HG03342 (cell line): ENCODE data around the gene RNPS1.
"Not testable (repeated sequence)": the region's sequence is repeated elsewhere in the genome, so short reads cannot be mapped to it uniquely, and the experiment has no call there.

ENCODE experiments used
- ATAC-seq: cut with Tn5 transposase; IDR thresholded peaks from one replicate; pipeline ENCODE4 v1.9.1; 2021; ENCODE audit warnings: mild to moderate bottlenecking, moderate library complexity; ENCODE audit not compliant: unreplicated experiment

The RNPS1 gene

DNA sequence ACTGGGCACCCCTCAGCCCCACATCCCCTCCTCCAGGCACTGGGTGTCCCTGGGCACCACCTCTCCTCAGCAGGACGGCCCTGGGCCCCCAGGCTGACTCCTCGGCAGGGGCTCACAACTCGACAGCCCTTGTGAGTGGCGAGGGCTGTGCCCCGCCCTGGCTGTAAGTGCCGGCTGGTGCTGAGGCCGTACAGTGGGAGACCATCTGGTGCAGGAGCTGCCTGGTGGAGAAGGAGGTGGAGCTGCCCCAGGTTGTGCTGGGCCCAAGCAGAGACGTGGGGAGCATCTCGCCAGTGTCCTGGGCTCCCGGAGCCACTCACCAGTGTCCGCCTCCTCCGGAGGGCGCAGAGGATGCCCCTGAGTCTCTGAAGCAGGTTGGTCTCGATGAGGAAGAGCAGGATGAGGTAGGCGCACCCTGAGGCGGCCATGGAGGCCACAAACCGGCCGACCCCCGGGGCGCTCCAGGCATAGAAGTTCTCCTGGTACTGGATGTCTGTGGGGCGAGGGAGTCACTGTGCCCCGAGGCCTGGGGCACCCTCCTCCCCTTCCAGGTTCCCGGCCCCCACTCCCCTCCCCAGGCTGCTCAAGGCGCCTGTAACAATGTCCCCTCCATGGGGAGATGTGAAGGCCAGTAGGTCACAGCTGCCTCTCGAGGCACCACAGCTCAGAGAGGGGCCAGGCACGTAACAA lies 15.1 kb upstream of the RNPS1 start:
- ATAC-seq = no peak

- no peak for ATAC-seq
Observed at GRCh38 chr16:2282262-2282661, 14.3 kb upstream of the RNPS1 start.

GRCh38 chr16:2280981-2281542 lies 13.1 kb upstream of the RNPS1 start:
- ATAC-seq = no peak

DNA sequence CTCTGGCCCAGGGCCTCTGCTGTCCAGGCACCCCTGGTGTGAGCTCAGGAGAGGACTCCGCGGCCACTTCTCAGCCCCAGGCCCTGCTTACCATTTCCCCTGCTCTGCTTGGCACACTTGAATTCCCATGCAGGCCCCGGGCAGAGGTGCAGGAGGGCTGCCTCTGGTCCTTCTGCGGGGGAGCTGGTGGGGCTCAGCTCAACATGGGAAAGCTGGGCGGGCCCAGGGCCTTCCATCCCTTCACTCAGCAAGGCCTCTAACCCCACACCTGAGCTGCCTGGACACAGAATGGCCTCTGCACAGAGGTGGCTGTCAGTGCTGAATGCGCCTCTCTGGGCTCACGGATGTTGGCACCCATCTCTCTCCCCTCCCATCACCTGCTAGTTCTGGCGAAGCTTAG lies 12.5 kb upstream of the RNPS1 start:
- no peak for ATAC-seq

GRCh38 chr16:2278956-2279800 lies 11.3 kb upstream of the RNPS1 start:
- ATAC-seq = no peak

DNA sequence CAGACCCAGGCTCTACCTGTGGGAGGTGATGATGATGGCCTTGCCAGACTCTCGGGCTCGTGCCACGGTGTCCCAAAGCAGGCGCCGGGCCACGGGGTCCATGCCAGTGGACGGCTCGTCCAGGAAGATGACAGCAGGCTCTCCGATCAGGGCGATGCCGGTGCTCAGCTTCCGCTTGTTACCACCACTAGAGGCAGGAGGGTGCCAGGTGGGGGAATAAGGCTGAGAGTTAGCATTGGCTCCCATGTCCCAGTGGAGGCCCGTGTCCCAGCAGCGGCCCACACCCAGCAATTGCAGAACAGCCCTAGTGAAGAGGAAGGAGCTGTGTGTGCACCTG lies 10.3 kb upstream of the RNPS1 start:
- no peak for ATAC-seq

DNA sequence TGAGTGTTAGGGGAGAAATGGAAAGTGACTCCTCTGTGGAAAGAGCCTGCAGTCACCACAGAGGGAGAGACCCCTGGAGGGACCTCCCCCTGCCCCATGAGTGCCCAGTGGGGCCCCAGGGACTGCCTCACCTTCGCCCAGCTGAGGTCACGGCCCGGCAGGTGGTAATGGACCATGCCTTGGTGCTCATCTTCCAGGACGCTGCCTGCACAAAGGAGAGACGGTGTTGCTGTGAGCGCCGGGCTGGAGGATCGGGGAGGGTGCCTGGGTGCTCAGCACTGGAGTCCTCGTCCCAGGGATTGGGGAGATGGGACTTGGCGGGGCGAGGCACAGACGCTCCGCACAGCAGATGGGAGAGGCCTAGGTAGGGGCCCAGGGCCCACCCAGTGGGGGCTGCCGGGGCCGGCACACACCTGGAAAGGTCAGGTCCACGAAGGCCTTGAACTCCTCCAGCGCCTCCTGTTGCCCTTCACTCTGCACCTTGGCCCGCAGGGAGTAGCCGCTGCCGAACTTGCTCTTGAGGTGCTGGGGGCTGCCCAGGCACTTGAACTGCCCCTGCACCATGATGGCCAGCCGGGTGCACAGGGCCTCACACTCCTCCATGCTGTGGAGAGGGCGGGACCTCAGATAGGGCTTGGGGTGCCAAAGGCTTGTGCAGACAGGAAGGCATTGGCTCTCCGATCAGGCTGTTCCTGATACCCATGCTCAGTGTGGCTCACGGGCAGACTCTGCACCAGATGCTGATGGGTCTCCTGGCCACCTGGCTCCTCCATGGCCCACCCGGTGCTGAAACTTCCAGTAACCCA lies 9.7 kb upstream of the RNPS1 start:
- no peak for ATAC-seq

GRCh38 chr16:2276368-2277195 lies 8.7 kb upstream of the RNPS1 start:
- ATAC-seq = no peak

GRCh38 chr16:2275476-2276367 lies 7.8 kb upstream of the RNPS1 start:
- ATAC-seq = no peak

DNA sequence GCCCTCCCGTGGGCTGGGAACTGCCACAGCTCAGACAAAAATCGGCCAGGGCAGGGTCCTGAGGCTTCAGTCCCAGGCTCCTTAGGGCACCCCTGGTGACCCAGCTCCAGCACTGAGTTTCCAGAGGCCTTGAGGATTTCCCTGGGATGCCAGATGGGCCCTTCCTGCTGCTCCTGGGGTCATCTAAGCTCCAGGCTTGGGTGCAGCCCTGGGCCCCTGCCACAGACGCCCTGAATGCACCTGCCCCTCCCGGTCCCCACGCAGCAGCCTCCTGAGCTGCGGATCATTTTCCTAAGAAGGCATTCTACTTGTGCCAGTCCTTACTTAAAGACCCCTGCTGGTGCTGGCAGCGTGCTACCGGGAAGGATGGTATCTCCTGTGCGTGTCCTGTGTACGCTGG lies 6.0 kb upstream of the RNPS1 start:
- no peak for ATAC-seq

- no peak for ATAC-seq
Observed at GRCh38 chr16:2273484-2273883, 5.6 kb upstream of the RNPS1 start.

DNA sequence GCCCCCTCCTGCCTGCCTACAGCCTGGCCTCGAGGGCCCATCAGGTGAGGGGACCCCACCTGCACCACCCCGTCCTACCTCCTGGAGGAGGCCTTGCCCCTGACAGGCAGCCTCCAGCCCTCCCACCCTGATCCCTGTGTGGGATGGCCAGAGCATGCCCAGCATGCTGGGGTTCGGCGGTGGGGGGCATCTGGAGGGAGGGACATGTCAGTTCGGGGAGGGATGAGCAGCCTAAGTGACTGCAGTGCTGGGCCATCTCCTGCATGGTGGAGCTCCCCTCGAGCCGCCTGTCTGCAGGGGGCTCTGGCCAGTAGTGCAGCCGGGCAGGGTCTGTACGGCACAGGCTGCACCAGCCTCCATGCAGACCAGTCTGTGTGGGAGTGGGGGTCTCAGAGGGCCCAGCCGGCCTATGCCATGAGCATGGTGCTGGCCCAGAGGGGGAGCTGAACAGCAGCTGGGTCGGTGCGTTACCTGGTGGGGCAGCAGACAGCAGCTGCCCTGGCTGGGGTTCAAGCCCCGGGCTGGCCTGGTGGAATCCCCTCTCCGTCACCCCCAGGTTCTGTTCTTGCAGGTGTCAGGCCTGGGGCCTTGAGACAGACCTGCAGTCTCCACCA lies 4.0 kb upstream of the RNPS1 start:
- ATAC-seq = no peak

- no peak for ATAC-seq
Observed at GRCh38 chr16:2270588-2271470, 2.9 kb upstream of the RNPS1 start.

DNA sequence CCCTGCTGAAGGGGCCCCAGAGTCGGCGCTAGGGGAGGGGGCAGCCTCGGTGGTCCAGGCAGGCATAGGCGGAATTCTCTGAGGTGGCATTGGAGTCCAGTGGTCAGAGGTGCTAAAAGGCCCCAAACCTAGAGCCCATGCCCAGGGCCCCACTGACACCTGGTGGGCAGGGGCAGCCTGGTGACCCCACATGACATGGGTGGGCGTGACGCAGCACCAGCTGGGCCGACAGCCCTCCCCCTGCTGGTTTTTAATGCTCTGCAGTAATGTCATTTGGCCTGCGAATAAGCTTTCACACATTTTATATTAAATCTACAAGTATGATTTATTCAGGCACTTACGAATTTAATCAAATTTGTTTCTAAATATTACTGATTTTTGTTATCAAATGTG lies 2.1 kb upstream of the RNPS1 start:
- no peak for ATAC-seq

DNA sequence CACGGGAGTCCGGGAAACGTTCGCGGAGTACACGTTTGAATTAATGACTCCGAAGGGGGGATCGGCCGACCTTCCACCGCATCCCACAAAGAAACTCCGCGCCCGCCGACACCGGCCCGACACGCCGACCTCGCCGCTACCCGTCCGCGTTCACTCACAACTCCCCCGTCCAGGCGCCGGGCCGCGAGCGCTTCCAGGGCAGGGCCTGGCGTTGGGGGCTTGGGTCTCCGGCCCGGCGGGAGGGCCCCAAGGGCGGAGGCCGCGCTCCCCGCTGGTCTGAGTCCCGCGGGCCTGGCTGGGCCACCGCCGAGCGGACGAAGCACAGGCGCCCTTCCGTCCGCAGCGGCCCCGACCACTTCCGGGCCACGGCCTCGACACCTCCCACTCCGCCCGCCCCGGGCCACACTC lies 417 bp downstream of the RNPS1 start:
- peak; percentile 49 for ATAC-seq

DNA sequence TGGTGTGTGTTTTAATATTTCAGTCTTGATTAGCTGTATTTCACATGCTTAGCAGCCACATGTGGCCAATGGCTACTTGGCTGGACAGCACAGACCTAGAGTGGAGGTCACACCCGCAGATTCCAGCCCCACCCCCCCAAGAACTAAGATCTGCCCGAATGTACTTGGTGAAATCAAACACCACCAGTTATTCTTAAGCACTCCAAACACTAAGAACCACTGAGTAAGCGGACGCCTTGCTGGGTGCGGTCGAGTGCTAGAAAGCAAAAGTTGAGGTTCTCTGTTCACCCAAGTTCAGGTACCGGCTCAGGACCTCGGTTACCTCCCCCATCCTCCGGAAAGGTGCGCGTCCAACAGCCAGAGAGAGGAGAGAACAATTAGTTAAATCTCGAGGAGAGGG lies 1.0 kb downstream of the RNPS1 start:
- not testable (repeated sequence) for ATAC-seq

- ATAC-seq = not testable (repeated sequence)
Observed at GRCh38 chr16:2263026-2263425, 4.9 kb downstream of the RNPS1 start.

- no peak for ATAC-seq
Observed at GRCh38 chr16:2260250-2260649, 7.7 kb downstream of the RNPS1 start.
